HEK293 (cell line): ENCODE data around the gene ATAT1.

Experiments
- GLIS2 ChIP-seq: fragments of 450-650 bp; formaldehyde crosslinking; IDR thresholded peaks from 2 replicates; pipeline ENCODE4 v1.5.1; 2016; ENCODE audit warnings: missing biosample characterization, missing genetic modification characterization
- KLF1 ChIP-seq: fragments of 450-650 bp; formaldehyde crosslinking; IDR thresholded peaks from 2 replicates; pipeline ENCODE4 v1.5.1; 2016; ENCODE audit warnings: missing biosample characterization, missing genetic modification characterization
- KLF9 ChIP-seq: fragments of 450-650 bp; formaldehyde crosslinking; IDR thresholded peaks from 2 replicates; pipeline ENCODE4 v1.5.1; 2016; ENCODE audit warnings: missing biosample characterization, missing genetic modification characterization, low read depth
- SCRT2 ChIP-seq: fragments of 450-650 bp; formaldehyde crosslinking; IDR thresholded peaks from 2 replicates; pipeline ENCODE4 v1.5.1; 2016; ENCODE audit warnings: missing biosample characterization, missing genetic modification characterization
- SP2 ChIP-seq: fragments of 450-650 bp; formaldehyde crosslinking; IDR thresholded peaks from 2 replicates; pipeline ENCODE4 v1.5.1; 2016; ENCODE audit warnings: missing biosample characterization, missing genetic modification characterization
- WT1 ChIP-seq: fragments of 450-650 bp; formaldehyde crosslinking; IDR thresholded peaks from 2 replicates; pipeline ENCODE4 v1.5.1; 2016; ENCODE audit warnings: missing biosample characterization, missing genetic modification characterization
- YY2 ChIP-seq: fragments of 450-650 bp; formaldehyde crosslinking; IDR thresholded peaks from 2 replicates; pipeline ENCODE4 v1.5.1; 2016; ENCODE audit warnings: missing biosample characterization, missing genetic modification characterization
- ZIC2 ChIP-seq: fragments of 450-650 bp; formaldehyde crosslinking; IDR thresholded peaks from 2 replicates; pipeline ENCODE4 v1.5.1; 2016; ENCODE audit warnings: missing biosample characterization, missing genetic modification characterization
- ZNF2 ChIP-seq: fragments of 450-650 bp; formaldehyde crosslinking; IDR thresholded peaks from 2 replicates; pipeline ENCODE4 v1.5.1; 2016; ENCODE audit warnings: missing biosample characterization, missing genetic modification characterization
- ZNF248 ChIP-seq: fragments of 450-650 bp; formaldehyde crosslinking; IDR thresholded peaks from 2 replicates; pipeline ENCODE4 v1.5.1; 2017; ENCODE audit warnings: missing biosample characterization, missing genetic modification characterization
- ZNF501 ChIP-seq: fragments of 450-650 bp; formaldehyde crosslinking; IDR thresholded peaks from 2 replicates; pipeline ENCODE4 v1.5.1; 2016; ENCODE audit warnings: missing biosample characterization, missing genetic modification characterization
- ZNF544 ChIP-seq: fragments of 450-650 bp; formaldehyde crosslinking; IDR thresholded peaks from 2 replicates; pipeline ENCODE4 v1.5.0; 2017; ENCODE audit warnings: missing biosample characterization, missing genetic modification characterization
- ZNF561 ChIP-seq: fragments of 450-650 bp; IDR thresholded peaks from 2 replicates; pipeline ENCODE4 v1.5.1; 2018; ENCODE audit warnings: missing biosample characterization, missing genetic modification characterization, borderline replicate concordance
- ZNF610 ChIP-seq: fragments of 450-650 bp; formaldehyde crosslinking; IDR thresholded peaks from 2 replicates; pipeline ENCODE4 v1.5.1; 2016; ENCODE audit warnings: missing biosample characterization, missing genetic modification characterization, borderline replicate concordance
- ZNF624 ChIP-seq: fragments of 450-650 bp; formaldehyde crosslinking; IDR thresholded peaks from 2 replicates; pipeline ENCODE4 v1.5.1; 2017; ENCODE audit warnings: missing biosample characterization, missing genetic modification characterization
- ZNF707 ChIP-seq: fragments of 450-650 bp; formaldehyde crosslinking; IDR thresholded peaks from 2 replicates; pipeline ENCODE4 v1.5.1; 2016; ENCODE audit warnings: missing biosample characterization, missing genetic modification characterization
- ZNF76 ChIP-seq: fragments of 450-650 bp; formaldehyde crosslinking; IDR thresholded peaks from 2 replicates; pipeline ENCODE4; 2016; ENCODE audit warnings: low read depth, missing biosample characterization, missing genetic modification characterization, borderline replicate concordance
- ZXDB ChIP-seq: fragments of 450-650 bp; formaldehyde crosslinking; IDR thresholded peaks from 2 replicates; pipeline ENCODE4 v1.5.1; 2016; ENCODE audit warnings: missing biosample characterization, missing genetic modification characterization
- TF ChIP-seq, protein P1 (sequence below): fragments of 450-650 bp; formaldehyde crosslinking; IDR thresholded peaks from 2 replicates; pipeline ENCODE4 v1.5.1; 2017; ENCODE audit warnings: missing biosample characterization, mild to moderate bottlenecking, missing genetic modification characterization, moderate library complexity
- TF ChIP-seq, protein P2 (sequence below): sonication (generic); formaldehyde crosslinking; IDR thresholded peaks from 2 replicates; pipeline ENCODE4 v1.8.1; 2022; ENCODE audit warnings: mild to moderate bottlenecking, moderate library complexity, missing genetic modification reagents
- TF ChIP-seq, protein P3 (sequence below): fragments of 450-650 bp; formaldehyde crosslinking; IDR thresholded peaks from 2 replicates; pipeline ENCODE4 v1.5.1; 2017; ENCODE audit warnings: missing biosample characterization, missing genetic modification characterization
- TF ChIP-seq, protein P4 (sequence below): fragments of 450-650 bp; formaldehyde crosslinking; IDR thresholded peaks from 2 replicates; pipeline ENCODE4 v1.5.1; 2016; ENCODE audit warnings: missing biosample characterization, missing genetic modification characterization
- TF ChIP-seq, protein P5 (sequence below): fragments of 450-650 bp; formaldehyde crosslinking; IDR thresholded peaks from 2 replicates; pipeline ENCODE4 v1.5.1; 2016; ENCODE audit warnings: missing biosample characterization, missing genetic modification characterization
- TF ChIP-seq, protein P6 (sequence below): fragments of 450-650 bp; formaldehyde crosslinking; IDR thresholded peaks from 2 replicates; pipeline ENCODE4 v1.5.1; 2016; ENCODE audit warnings: missing biosample characterization, missing genetic modification characterization
- TF ChIP-seq, protein P7 (sequence below): fragments of 450-650 bp; formaldehyde crosslinking; IDR thresholded peaks from 2 replicates; pipeline ENCODE4 v1.5.1; 2017; ENCODE audit warnings: missing biosample characterization, missing genetic modification characterization

ATAT1 gene

DNA sequence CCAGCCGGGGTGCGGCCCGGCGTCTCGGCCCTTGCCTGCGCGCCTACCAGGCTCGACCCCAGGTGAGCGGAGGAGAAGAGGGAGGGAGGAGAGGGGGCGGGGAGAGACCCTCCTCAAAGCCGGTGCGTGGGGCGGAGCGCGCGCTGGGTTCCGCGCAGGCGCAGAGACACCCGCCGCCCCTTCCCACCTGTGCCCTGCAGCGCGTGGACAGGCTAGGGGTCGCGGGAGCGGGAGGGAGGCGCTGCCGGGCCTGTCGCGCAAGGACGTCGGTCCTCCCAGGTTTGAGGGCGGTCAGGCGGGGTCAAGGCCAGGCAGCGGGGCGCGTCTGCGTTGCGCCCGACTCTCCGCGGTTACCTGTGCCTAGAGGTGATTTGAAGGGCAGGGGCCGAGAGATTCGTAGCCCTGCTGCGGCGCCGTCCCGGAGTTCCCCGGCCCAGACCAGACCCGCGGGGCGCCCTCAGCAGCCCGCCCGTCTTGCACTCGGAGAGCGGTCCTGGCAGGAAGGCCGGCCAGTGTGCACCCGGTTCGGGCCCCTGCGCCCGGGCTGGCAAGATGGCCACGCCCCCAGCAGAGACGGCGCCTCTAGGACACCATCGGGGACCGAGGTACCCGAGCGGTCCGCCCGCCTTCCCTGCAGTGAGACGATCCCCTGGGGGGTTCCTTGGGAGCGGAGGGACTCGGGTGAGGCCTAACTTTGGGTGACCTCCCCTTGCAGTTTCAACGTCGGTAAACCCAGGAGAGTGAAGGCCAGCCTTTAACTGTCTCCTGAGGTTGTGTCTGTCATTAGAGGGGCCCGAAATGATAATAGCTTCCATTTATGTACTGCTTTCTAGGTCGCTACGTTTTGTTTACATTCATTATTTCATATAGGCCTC, 20.8 kb downstream of the ATAT1 start (continued):
- TF ChIP-seq, protein P1, sequence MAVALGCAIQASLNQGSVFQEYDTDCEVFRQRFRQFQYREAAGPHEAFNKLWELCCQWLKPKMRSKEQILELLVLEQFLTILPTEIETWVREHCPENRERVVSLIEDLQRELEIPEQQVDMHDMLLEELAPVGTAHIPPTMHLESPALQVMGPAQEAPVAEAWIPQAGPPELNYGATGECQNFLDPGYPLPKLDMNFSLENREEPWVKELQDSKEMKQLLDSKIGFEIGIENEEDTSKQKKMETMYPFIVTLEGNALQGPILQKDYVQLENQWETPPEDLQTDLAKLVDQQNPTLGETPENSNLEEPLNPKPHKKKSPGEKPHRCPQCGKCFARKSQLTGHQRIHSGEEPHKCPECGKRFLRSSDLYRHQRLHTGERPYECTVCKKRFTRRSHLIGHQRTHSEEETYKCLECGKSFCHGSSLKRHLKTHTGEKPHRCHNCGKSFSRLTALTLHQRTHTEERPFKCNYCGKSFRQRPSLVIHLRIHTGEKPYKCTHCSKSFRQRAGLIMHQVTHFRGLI, result peak; percentile 79
- peak; percentile 46; the same call in 1 of the 2 replicates for TF ChIP-seq ZNF610
- no peak for TF ChIP-seq ZNF707
- peak; percentile 76 for TF ChIP-seq ZIC2 (tag by site-specific recombination)
- TF ChIP-seq, protein P2, sequence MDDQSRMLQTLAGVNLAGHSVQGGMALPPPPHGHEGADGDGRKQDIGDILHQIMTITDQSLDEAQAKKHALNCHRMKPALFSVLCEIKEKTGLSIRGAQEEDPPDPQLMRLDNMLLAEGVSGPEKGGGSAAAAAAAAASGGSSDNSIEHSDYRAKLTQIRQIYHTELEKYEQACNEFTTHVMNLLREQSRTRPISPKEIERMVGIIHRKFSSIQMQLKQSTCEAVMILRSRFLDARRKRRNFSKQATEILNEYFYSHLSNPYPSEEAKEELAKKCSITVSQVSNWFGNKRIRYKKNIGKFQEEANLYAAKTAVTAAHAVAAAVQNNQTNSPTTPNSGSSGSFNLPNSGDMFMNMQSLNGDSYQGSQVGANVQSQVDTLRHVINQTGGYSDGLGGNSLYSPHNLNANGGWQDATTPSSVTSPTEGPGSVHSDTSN (CRISPR knock-in tag), result peak; percentile 19; the same call in 1 of the 2 replicates
- TF ChIP-seq, protein P3, sequence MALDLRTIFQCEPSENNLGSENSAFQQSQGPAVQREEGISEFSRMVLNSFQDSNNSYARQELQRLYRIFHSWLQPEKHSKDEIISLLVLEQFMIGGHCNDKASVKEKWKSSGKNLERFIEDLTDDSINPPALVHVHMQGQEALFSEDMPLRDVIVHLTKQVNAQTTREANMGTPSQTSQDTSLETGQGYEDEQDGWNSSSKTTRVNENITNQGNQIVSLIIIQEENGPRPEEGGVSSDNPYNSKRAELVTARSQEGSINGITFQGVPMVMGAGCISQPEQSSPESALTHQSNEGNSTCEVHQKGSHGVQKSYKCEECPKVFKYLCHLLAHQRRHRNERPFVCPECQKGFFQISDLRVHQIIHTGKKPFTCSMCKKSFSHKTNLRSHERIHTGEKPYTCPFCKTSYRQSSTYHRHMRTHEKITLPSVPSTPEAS, result 0 out of 2 replicates have a peak, but pooled peaks have one; percentile 12
- peak; percentile 67 for TF ChIP-seq WT1 (tag by site-specific recombination)
- TF ChIP-seq, protein P4, sequence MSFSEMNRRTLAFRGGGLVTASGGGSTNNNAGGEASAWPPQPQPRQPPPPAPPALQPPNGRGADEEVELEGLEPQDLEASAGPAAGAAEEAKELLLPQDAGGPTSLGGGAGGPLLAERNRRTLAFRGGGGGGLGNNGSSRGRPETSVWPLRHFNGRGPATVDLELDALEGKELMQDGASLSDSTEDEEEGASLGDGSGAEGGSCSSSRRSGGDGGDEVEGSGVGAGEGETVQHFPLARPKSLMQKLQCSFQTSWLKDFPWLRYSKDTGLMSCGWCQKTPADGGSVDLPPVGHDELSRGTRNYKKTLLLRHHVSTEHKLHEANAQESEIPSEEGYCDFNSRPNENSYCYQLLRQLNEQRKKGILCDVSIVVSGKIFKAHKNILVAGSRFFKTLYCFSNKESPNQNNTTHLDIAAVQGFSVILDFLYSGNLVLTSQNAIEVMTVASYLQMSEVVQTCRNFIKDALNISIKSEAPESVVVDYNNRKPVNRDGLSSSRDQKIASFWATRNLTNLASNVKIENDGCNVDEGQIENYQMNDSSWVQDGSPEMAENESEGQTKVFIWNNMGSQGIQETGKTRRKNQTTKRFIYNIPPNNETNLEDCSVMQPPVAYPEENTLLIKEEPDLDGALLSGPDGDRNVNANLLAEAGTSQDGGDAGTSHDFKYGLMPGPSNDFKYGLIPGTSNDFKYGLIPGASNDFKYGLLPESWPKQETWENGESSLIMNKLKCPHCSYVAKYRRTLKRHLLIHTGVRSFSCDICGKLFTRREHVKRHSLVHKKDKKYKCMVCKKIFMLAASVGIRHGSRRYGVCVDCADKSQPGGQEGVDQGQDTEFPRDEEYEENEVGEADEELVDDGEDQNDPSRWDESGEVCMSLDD (tag by site-specific recombination), result peak; percentile 50; the same call in 1 of the 2 replicates
- peak; percentile 87 for TF ChIP-seq KLF9 (tag by site-specific recombination)
- TF ChIP-seq, protein P5, sequence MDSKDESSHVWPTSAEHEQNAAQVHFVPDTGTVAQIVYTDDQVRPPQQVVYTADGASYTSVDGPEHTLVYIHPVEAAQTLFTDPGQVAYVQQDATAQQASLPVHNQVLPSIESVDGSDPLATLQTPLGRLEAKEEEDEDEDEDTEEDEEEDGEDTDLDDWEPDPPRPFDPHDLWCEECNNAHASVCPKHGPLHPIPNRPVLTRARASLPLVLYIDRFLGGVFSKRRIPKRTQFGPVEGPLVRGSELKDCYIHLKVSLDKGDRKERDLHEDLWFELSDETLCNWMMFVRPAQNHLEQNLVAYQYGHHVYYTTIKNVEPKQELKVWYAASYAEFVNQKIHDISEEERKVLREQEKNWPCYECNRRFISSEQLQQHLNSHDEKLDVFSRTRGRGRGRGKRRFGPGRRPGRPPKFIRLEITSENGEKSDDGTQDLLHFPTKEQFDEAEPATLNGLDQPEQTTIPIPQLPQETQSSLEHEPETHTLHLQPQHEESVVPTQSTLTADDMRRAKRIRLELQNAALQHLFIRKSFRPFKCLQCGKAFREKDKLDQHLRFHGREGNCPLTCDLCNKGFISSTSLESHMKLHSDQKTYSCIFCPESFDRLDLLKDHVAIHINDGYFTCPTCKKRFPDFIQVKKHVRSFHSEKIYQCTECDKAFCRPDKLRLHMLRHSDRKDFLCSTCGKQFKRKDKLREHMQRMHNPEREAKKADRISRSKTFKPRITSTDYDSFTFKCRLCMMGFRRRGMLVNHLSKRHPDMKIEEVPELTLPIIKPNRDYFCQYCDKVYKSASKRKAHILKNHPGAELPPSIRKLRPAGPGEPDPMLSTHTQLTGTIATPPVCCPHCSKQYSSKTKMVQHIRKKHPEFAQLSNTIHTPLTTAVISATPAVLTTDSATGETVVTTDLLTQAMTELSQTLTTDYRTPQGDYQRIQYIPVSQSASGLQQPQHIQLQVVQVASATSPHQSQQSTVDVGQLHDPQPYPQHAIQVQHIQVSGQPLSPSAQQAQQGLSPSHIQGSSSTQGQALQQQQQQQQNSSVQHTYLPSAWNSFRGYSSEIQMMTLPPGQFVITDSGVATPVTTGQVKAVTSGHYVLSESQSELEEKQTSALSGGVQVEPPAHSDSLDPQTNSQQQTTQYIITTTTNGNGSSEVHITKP (tag by site-specific recombination), result peak; percentile 66
- peak; percentile 97 for TF ChIP-seq SCRT2 (tag by site-specific recombination)
- peak; percentile 82; the same call in 1 of the 2 replicates for TF ChIP-seq ZNF2 (tag by site-specific recombination)
- TF ChIP-seq KLF1 (tag by site-specific recombination), result peak; percentile 48
- no peak for TF ChIP-seq ZNF544 (tag by site-specific recombination)
- TF ChIP-seq YY2 (tag by site-specific recombination), result 0 out of 2 replicates have a peak, but pooled peaks have one; percentile 28
- TF ChIP-seq ZNF561 (tag by site-specific recombination), result peak; percentile 49; the same call in 1 of the 2 replicates
- no peak for TF ChIP-seq ZNF624 (tag by site-specific recombination)
- peak; percentile 76 for TF ChIP-seq ZNF76 (tag by site-specific recombination)
- TF ChIP-seq, protein P6, sequence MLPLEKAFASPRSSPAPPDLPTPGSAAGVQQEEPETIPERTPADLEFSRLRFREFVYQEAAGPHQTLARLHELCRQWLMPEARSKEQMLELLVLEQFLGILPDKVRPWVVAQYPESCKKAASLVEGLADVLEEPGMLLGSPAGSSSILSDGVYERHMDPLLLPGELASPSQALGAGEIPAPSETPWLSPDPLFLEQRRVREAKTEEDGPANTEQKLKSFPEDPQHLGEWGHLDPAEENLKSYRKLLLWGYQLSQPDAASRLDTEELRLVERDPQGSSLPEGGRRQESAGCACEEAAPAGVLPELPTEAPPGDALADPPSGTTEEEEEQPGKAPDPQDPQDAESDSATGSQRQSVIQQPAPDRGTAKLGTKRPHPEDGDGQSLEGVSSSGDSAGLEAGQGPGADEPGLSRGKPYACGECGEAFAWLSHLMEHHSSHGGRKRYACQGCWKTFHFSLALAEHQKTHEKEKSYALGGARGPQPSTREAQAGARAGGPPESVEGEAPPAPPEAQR (tag by site-specific recombination), result no peak
- TF ChIP-seq GLIS2 (tag by site-specific recombination), result peak; percentile 98
- TF ChIP-seq, protein P7, sequence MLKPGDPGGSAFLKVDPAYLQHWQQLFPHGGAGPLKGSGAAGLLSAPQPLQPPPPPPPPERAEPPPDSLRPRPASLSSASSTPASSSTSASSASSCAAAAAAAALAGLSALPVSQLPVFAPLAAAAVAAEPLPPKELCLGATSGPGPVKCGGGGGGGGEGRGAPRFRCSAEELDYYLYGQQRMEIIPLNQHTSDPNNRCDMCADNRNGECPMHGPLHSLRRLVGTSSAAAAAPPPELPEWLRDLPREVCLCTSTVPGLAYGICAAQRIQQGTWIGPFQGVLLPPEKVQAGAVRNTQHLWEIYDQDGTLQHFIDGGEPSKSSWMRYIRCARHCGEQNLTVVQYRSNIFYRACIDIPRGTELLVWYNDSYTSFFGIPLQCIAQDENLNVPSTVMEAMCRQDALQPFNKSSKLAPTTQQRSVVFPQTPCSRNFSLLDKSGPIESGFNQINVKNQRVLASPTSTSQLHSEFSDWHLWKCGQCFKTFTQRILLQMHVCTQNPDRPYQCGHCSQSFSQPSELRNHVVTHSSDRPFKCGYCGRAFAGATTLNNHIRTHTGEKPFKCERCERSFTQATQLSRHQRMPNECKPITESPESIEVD (tag by site-specific recombination), result no peak
- TF ChIP-seq ZNF501 (tag by site-specific recombination), result peak; percentile 97
- peak; percentile 98 for TF ChIP-seq ZXDB (tag by site-specific recombination)
- TF ChIP-seq SP2 (tag by site-specific recombination), result peak; percentile 85
- TF ChIP-seq ZNF248 (tag by site-specific recombination), result no peak
